GM21360 (cell line): Measurements from ENCODE around the gene SBSN.

Experiments
- ATAC-seq: cut with Tn5 transposase; IDR thresholded peaks from one replicate; pipeline ENCODE4 v1.9.1; 2021; ENCODE audit warnings: mild to moderate bottlenecking, moderate library complexity; ENCODE audit not compliant: unreplicated experiment

Gene SBSN

DNA sequence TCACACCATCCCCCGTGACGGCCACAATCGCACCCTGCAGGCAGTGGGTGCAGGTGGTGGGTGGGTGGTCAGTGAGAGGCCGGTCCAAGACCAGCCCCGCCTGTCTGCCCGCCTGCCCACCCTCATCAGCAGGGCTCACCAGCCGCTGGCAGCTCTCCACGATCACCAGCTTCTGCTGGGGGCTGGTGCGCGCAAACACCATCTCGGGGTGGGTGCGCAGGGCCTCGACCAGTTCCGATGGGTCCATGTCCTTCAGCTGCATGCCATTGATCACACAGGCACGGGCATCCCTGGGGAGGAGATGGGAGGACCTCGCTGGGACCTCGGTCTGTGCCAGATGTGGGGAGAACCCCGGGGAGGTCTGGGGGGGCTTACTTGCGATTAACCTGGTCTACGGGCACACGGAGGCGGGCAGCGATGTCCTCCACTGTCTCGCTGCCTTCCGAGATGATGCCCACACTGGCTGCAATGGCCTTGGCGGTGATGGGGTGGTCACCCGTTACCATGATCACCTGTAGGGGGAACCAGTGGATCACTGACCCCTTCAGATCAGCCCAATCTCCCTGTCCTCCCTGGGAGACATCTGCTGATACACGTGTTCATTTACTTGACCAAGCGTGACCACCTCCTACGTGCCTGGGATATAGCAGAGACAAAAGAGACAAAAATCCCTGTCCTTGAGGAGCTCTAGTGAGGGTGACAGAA is 27.3 kb upstream of the SBSN start:
- ATAC-seq, result no peak

DNA sequence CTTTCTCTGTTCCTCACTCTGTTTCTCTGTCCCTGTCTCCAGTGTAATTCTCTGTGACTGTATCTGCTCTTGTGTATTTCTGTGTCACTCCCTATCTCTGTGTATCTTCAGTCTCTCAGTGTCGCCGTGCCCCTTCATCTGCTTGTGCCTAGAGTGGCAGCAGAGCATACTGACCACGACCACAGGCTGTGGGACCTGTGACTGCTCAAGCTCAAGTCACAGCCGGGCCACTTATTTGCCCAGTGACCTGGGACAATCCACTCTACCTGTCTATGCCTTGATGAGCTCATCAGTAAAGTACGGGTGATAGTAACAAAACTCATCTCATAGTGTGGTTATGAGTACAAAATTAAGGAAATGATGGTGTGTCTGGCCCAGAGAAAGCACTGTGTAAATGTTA is 26.0 kb upstream of the SBSN start:
- ATAC-seq, result no peak

DNA sequence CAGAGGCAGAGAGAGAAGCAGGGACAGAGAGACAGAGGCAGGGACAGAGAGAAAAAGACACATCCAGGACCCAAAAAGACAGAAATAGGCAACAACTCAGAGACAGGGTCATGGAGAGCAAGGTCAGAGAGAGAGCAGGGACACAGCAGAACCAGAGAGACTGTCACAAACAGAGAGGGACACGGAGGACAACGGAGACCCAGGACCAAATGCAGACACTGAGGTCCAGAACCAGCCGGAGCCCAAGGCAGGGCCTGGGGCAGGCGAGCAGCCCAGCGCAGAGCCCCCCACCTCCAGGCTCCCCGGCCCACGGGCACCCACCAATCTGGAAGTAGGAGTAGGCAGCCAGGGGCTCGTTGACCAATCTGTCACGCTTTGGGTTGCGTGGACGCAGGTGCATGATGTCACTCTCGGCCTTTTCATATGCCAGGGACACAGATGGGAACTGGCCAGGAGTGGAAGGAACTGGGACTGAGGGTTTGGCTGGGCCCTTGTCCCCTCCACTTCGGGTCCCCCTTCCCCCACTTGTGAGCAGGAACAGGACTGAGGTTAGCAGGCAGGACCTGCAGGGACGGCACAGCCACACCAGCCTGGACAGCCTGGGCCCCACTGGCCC is 25.4 kb upstream of the SBSN start:
- no peak for ATAC-seq

- no peak for ATAC-seq
Observed at GRCh38 chr19:35552534-35553384, 24.6 kb upstream of the SBSN start.

DNA sequence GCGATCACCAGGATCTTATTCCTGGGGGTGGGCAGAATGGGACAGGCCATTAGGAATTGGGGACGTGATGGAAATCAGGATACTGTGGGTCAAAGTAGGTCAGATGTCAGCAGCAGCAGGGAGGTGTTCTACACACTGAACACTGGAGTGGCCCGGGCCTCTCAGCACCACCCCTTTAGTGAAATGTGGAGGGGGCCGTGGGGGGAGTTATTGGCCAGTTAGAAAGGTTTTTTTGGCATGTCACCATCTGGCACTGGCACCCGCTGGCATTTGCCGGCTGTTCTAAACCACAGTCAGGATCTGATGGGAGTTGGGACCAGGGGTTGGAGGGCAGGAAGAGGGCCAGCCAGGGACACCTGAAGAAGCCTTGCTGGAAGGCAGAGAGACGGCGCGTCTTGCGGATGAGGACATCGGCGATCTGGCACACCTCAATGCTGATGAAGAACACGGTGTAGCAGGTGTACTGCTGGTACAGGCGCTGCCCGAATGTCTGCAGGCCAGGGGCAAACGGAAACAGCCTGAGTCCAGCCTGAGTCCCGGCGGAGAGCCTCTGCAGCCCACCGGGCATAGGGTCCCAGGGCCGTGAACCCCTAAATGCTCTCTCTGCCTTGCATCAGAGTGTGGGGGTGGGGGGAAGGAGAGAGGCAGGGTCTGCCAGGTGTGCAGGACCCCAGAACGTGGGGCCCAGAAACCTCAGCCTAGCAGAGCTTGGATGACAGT is 23.1 kb upstream of the SBSN start:
- no peak for ATAC-seq

- no peak for ATAC-seq
Observed at GRCh38 chr19:35549879-35550523, 21.9 kb upstream of the SBSN start.

DNA sequence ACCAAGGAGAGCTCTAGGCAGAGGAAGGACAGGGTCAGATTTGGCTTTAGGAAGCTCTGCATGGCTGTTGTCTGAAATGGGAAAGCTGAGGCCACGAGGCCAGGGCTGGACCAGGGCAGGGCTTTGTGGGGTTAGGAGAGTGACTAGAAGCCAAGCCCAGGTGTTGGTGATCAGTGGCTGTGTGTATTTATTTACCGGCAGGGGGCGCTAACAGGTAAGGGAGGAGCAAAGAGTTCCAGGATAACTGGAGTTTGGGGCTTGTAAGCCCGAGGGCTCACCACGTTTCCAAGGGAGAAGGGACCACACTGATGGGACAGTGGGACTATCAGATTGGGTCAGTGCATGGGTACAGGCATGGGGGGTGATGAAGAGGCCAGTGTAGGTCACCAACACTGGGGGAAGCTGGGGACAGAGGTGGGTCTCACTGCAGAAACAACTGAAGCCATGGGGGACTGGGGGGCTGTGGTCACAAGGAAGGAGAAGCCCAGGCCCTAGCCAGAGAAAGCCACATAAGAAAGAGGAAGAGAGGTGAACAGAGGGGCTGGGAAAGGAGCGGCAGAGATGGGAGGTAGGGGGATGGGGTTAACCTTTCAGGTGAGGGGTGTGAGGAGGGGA is 21.2 kb upstream of the SBSN start:
- no peak for ATAC-seq

DNA sequence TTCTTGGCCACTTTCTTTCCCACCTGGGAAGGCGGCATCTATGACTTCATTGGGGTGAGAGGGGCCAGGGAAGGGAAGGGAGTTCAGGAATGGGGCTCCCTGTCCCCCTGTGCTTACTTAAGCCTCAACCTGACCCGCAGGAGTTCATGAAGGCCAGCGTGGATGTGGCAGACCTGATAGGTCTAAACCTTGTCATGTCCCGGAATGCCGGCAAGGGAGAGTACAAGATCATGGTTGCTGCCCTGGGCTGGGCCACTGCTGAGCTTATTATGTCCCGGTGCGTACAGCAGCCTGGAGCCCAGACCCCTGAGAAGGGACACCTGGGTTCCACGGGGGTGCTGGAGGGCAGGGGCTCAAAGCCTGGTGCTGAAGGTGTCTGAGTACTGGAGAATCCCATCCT is 18.4 kb upstream of the SBSN start:
- ATAC-seq, result no peak

- peak; percentile 24 for ATAC-seq
Observed at GRCh38 chr19:35545855-35546381, 17.8 kb upstream of the SBSN start.

GRCh38 chr19:35545001-35545854 is 17.1 kb upstream of the SBSN start, which contains the start of gene TMEM147:
TMEM147 (plus strand) TSS chr19:35545626; CDS start chr19:35545740, 114 bp downstream.
- ATAC-seq, result peak; percentile 70

- no peak for ATAC-seq
Observed at GRCh38 chr19:35544110-35544802, 16.1 kb upstream of the SBSN start.

- no peak for ATAC-seq
Observed at GRCh38 chr19:35543280-35544109, 15.4 kb upstream of the SBSN start.

- no peak for ATAC-seq
Observed at GRCh38 chr19:35542209-35542608, 14.1 kb upstream of the SBSN start.

GRCh38 chr19:35540356-35540927 is 12.3 kb upstream of the SBSN start:
- no peak for ATAC-seq

DNA sequence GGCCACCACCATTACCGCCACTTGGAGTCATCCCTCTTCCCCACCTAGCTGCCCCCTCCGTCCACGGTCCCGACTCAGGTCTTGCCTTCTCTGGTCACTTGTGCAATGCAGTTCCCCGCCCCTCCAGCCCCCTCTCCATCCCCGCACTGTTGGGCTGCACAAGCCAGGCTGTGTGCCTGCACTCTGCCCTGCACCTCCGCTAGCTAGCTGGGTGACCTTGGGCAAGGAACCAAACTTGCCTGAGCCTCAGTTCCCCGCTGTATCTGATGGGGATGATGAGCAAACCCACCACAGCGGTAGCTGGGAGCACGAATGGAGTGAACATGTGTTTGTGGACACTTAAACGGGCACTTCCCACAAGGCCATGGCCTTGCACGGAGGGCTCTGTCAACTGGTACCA is 11.7 kb upstream of the SBSN start:
- no peak for ATAC-seq

DNA sequence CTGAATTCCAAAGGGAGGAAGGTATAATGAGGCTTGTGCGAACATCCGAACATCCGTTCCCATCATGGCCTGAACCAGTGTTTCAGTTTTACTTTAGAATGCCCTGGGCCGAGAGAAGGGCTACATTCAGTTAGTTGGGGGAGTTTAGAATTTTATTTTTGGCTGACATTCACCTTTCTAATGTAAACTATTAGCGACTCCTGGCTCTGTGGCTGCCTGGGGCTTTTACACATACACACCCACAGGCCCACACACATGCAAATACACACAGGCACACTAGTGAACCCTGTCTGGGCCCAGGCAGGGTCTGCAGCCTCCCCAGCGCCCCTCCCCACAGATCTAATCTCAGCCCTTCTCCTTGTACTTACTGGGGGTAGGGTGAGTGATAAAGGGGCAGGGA is 11.2 kb upstream of the SBSN start:
- ATAC-seq, result no peak

DNA sequence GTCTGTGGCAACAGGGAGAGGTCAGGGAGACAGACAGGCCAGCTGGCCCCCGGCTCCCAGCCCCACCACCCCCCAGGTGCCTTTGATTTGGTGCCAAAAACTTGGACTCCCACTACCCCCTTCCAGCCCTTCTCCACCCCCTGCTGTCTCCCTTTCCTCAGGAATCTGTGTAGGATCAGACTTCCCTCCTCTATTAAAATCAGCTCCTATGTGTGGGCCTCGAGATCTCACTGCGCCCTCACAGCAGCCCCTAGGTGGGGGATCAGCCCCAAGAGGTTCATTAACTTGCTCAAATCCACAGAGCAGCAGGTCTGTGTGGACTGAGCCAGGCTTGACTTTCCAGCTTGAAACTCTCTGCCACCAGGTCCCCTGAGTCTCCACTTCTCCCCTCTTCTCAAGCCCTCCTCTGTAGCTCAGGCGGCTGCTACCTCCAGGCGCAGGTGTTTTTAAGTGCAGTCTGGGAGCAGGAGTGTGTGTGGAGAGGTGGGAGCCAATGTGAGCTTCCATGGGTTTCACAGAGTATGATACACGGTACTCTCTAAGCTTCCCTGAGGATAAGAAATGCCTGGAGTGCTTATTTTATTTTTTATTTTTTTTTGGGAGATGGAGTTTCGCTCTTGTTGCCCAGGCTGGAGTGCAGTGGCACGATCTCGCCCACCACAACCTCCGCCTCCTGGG is 6.8 kb upstream of the SBSN start:
- ATAC-seq, result no peak
